Activated CD8-positive, alpha-beta T cell treated with anti-CD3 and anti-CD28 coated beads for 36 hours (primary cell): Measurements from ENCODE around the gene NOD1. TPM values are rescaled to one million over a fixed set of nuclear protein-coding genes. Genes with fewer than 3 reads are reported as not detected.
"Not testable (repeated sequence)": the region's sequence is repeated elsewhere in the genome, so short reads cannot be mapped to it uniquely, and the experiment has no call there.

Source experiments
- ATAC-seq: fragments of 200-7000 bp; cut with Tn5 transposase; one replicate; pipeline ENCODE4 v1.10.0; 2021; ENCODE audit warnings: mild to moderate bottlenecking, moderate library complexity
- CTCF ChIA-PET: fragments of 350-600 bp; sonication (Branson Sonifier 250); formaldehyde crosslinking; loops from one replicate; lab custom pipeline; 2021; ENCODE audit warnings: antibody characterized with exemption; lab: Charles Lee
- POLR2A ChIA-PET: fragments of 350-600 bp; sonication (Branson Sonifier 250); formaldehyde crosslinking; loops from one replicate; lab custom pipeline; 2021; ENCODE audit warnings: antibody characterized with exemption; lab: Charles Lee
- DNase-seq: peaks from one replicate; pipeline ENCODE4 v3.0.0-alpha.2; 2020
- H3K27ac Mint-ChIP-seq: one replicate; pipeline ENCODE4 v1.8.0; 2021; ENCODE audit warnings: mild to moderate bottlenecking, mixed read lengths
- H3K27me3 Mint-ChIP-seq: one replicate; pipeline ENCODE4 v1.8.0; 2021; ENCODE audit warnings: mixed read lengths
- H3K36me3 Mint-ChIP-seq: one replicate; pipeline ENCODE4 v1.8.0; 2021; ENCODE audit warnings: low read depth, mixed read lengths
- H3K4me1 Mint-ChIP-seq: one replicate; pipeline ENCODE4 v1.8.0; 2021; ENCODE audit warnings: low read depth, mixed read lengths
- H3K4me3 Mint-ChIP-seq: one replicate; pipeline ENCODE4 v1.8.0; 2021; ENCODE audit warnings: mild to moderate bottlenecking, moderate library complexity, mixed read lengths
- H3K9me3 Mint-ChIP-seq: one replicate; pipeline ENCODE4 v1.8.0; 2021; ENCODE audit warnings: mixed read lengths
- intact Hi-C: fragments of 100-400 bp; cut with micrococcal nuclease; formaldehyde crosslinking; loops from one replicate; pipeline ENCODE4 v1.10.0; 2022
- total RNA-seq, 2 experiments: library from RNA; stranded (reverse); gene quantifications; one replicate each; pipeline ENCODE4 v1.2.3, GENCODE V29; 2021
- TF ChIP-seq, protein P1 (sequence below): fragments of 200-600 bp; IDR thresholded peaks from one replicate; pipeline ENCODE4 v1.8.0; 2022; ENCODE audit warnings: antibody characterized with exemption, mild to moderate bottlenecking

Gene NOD1
- total RNA-seq, 2 experiments from 2014 or later = 11.5 to 12.5 TPM

DNA sequence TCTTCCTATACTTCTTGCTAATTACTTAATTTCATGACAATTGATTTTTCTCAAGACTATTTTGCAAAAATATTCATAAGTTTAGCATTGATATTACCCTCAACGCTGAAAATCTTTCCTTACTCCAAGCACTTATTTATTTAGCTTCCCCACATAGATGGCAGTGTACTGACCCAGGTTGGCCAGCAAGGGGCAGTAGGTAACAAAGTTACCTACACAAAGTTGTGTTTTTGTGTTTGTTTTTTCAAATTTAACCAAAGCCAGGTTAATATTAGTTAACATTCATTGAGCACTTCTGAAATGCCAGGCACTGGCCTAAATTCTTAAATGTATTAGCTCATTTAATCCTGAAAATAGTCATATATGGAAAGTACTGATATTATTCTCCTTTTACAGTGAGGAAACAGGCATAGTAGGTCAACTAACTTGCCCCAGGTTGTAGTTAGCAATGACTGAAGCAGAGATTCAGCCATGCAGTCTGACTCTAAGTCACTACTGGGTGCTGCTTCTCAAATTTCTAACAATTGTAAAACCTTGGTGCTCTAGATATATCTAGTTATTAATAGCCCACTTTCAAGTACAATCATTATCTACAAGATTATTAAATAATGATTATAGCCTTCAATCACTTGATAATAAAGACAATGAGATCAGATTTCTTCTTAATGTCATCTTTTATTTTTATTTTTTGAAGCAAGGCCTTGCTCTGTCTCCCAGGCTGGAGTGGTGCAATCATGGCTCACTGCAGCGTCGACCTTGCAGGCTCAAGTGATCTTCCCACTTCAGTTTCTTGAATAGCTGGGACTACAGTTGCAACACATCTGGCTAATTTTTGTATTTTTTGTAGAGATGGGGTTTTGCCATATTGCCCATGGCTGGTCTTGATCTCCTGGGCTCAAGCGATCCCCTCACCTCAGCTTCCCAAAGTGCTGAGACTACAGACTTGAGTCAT lies 31.8 kb upstream of the NOD1 start:
- ATAC-seq (peak; percentile 77), DNase-seq (peak; percentile 36)
- CTCF ChIA-PET = interaction anchor here (0.6 to 2.8 kb wide), 15 partner anchors 11 to 239 kb away, joined by 3 to 31 read pairs (median 4); no protein-coding TSS in a partner anchor
- no peaks in the 10 kb centered on the region for H3K36me3 Mint-ChIP-seq
- TF ChIP-seq, protein P1, sequence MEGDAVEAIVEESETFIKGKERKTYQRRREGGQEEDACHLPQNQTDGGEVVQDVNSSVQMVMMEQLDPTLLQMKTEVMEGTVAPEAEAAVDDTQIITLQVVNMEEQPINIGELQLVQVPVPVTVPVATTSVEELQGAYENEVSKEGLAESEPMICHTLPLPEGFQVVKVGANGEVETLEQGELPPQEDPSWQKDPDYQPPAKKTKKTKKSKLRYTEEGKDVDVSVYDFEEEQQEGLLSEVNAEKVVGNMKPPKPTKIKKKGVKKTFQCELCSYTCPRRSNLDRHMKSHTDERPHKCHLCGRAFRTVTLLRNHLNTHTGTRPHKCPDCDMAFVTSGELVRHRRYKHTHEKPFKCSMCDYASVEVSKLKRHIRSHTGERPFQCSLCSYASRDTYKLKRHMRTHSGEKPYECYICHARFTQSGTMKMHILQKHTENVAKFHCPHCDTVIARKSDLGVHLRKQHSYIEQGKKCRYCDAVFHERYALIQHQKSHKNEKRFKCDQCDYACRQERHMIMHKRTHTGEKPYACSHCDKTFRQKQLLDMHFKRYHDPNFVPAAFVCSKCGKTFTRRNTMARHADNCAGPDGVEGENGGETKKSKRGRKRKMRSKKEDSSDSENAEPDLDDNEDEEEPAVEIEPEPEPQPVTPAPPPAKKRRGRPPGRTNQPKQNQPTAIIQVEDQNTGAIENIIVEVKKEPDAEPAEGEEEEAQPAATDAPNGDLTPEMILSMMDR = peak; percentile 91
- no peaks in the 10 kb centered on the region for H3K27me3 Mint-ChIP-seq
- no peak overlapping the region for H3K27ac Mint-ChIP-seq
- no peak overlapping the region for H3K4me3 Mint-ChIP-seq
- H3K9me3 Mint-ChIP-seq = no peaks in the 10 kb centered on the region
- peaks cover 6% of the 10 kb centered on the region for H3K4me1 Mint-ChIP-seq
- intact Hi-C loops = no loop called here
- POLR2A ChIA-PET = no interaction called here

GRCh38 chr7:30509171-30509857 lies 30.7 kb upstream of the NOD1 start:
- H3K9me3 Mint-ChIP-seq, H3K4me3 Mint-ChIP-seq, H3K27ac Mint-ChIP-seq, H3K4me1 Mint-ChIP-seq, DNase-seq, ATAC-seq, POLR2A ChIA-PET, H3K27me3 Mint-ChIP-seq, H3K36me3 Mint-ChIP-seq: not testable (repeated sequence)
- intact Hi-C loops = loop anchor here (10.0 kb wide), 1 partner anchor 235 kb away; no protein-coding TSS in a partner anchor
- CTCF ChIA-PET = interaction anchor here (2.8 kb wide), 1 partner anchor 55 kb away, joined by 31 read pairs; no protein-coding TSS in a partner anchor

GRCh38 chr7:30507346-30507900 lies 28.8 kb upstream of the NOD1 start:
- H3K9me3 Mint-ChIP-seq, H3K27ac Mint-ChIP-seq, ATAC-seq, H3K27me3 Mint-ChIP-seq, DNase-seq, H3K4me3 Mint-ChIP-seq: not testable (repeated sequence)
- intact Hi-C loops = loop anchor here (10.0 kb wide), 1 partner anchor 233 kb away; no protein-coding TSS in a partner anchor
- H3K36me3 Mint-ChIP-seq = peaks cover 15% of the 10 kb centered on the region
- ChIA-PET CTCF (interaction anchor here (2.2 kb wide), 1 partner anchor 57 kb away, joined by 11 read pairs; no protein-coding TSS in a partner anchor), POLR2A (interaction anchor here (0.8 to 1.7 kb wide), 2 partner anchors 30 to 57 kb away, joined by 3 read pairs; no protein-coding TSS in a partner anchor)
- H3K4me1 Mint-ChIP-seq = peaks cover 23% of the 10 kb centered on the region

- H3K4me1 Mint-ChIP-seq = peaks cover 41% of the 10 kb centered on the region
- peak; percentile 19 for ATAC-seq
- peak overlapping the region; percentile 89 for H3K27ac Mint-ChIP-seq
- peaks cover 29% of the 10 kb centered on the region for H3K36me3 Mint-ChIP-seq
- peak overlapping the region; percentile 80 for H3K4me3 Mint-ChIP-seq
- no peaks in the 10 kb centered on the region for H3K9me3 Mint-ChIP-seq
- CTCF ChIA-PET = interaction anchor here (1.0 to 1.4 kb wide), 5 partner anchors 11 to 228 kb away, joined by 3 to 4 read pairs (median 3); no protein-coding TSS in a partner anchor
- POLR2A ChIA-PET = interaction anchor here (0.6 to 1.7 kb wide), 4 partner anchors 11 to 59 kb away, joined by 3 read pairs; partner anchors contain the start of gene NOD1
- TF ChIP-seq, protein P1 = no peak
- intact Hi-C loops = loop anchor here (2.0 to 10.0 kb wide), 2 partner anchors 26 to 230 kb away; partner anchors contain the start of gene NOD1
- no peak for DNase-seq
- H3K27me3 Mint-ChIP-seq = no peaks in the 10 kb centered on the region
These were observed 26.7 kb upstream of the NOD1 start for GRCh38 chr7:30505174-30505697.

GRCh38 chr7:30504301-30505173 lies 26.0 kb upstream of the NOD1 start, which contains the start of gene GGCT:
GGCT (minus strand) TSS chr7:30504829; CDS start chr7:30504709, 120 bp downstream.
- peak; percentile 99 for ATAC-seq
- Mint-ChIP-seq H3K4me3 (peak within 1 kb of the TSS; percentile 80), H3K9me3 (no peaks in the 10 kb centered on the region), H3K4me1 (peaks cover 46% of the 10 kb centered on the region), H3K27me3 (no peaks in the 10 kb centered on the region), H3K27ac (peak within 1 kb of the TSS; percentile 89), H3K36me3 (peaks cover 36% of the 10 kb centered on the region)
- CTCF ChIA-PET = no interaction called here
- TF ChIP-seq, protein P1 = no peak
- DNase-seq = peak; percentile 99
- POLR2A ChIA-PET = interaction anchor here (0.6 to 1.3 kb wide), 3 partner anchors 26 to 50 kb away, joined by 3 to 12 read pairs (median 3); partner anchors contain the start of gene NOD1
- intact Hi-C loops = loop anchor here (2.0 to 10.0 kb wide), 2 partner anchors 26 to 230 kb away; partner anchors contain the start of gene NOD1
